ENCODE measurements around the gene MAX.
"Not testable (repeated sequence)": the region's sequence is repeated elsewhere in the genome, so short reads cannot be mapped to it uniquely, and the experiment has no call there.

The MAX gene

GRCh38 chr14:65035049-65035448, 67.3 kb downstream of the MAX start:
- peaks cover 5% of the 10 kb centered on the region for H3K4me1 ChIP-seq (ENCODE audit: control insufficient read depth, insufficient read depth, low read length, poor library complexity, severe bottlenecking)
- no peak overlapping the region for H3K27ac ChIP-seq (ENCODE audit: low read depth, low read length, severe bottlenecking)
- H3K9me3 ChIP-seq (ENCODE audit: control insufficient read depth, low read length) = no peaks in the 10 kb centered on the region
- 92 to 100% methylated on average over 2 to 3 of the region's 4 CpGs for WGBS, 2 experiments (ENCODE audit: insufficient coverage in 2 of 2)
- H3K36me3 ChIP-seq (ENCODE audit: control insufficient read depth, insufficient read depth, low read length) = peaks cover 26% of the 10 kb centered on the region
- H3K4me3 ChIP-seq (ENCODE audit: extremely low read depth, insufficient read depth, low read length, poor library complexity, severe bottlenecking) = no peak overlapping the region

GRCh38 chr14:65034021-65034420, 68.3 kb downstream of the MAX start:
- 94 to 100% methylated on average over 2 to 3 of the region's 4 CpGs for WGBS, 2 experiments (ENCODE audit: insufficient coverage in 2 of 2)
- no peak overlapping the region for H3K4me3 ChIP-seq (ENCODE audit: extremely low read depth, insufficient read depth, low read length, poor library complexity, severe bottlenecking)
- peaks cover 4% of the 10 kb centered on the region for H3K4me1 ChIP-seq (ENCODE audit: control insufficient read depth, insufficient read depth, low read length, poor library complexity, severe bottlenecking)
- H3K36me3 ChIP-seq (ENCODE audit: control insufficient read depth, insufficient read depth, low read length) = peaks cover 33% of the 10 kb centered on the region
- no peaks in the 10 kb centered on the region for H3K9me3 ChIP-seq (ENCODE audit: control insufficient read depth, low read length)
- no peak overlapping the region for H3K27ac ChIP-seq (ENCODE audit: low read depth, low read length, severe bottlenecking)

GRCh38 chr14:65033181-65033580, 69.1 kb downstream of the MAX start:
- no peak overlapping the region for H3K27ac ChIP-seq (ENCODE audit: low read depth, low read length, severe bottlenecking)
- H3K36me3 ChIP-seq (ENCODE audit: control insufficient read depth, insufficient read depth, low read length) = peaks cover 33% of the 10 kb centered on the region
- no peaks in the 10 kb centered on the region for H3K9me3 ChIP-seq (ENCODE audit: control insufficient read depth, low read length)
- no CpG with 5 or more reads among the region's 3 CpGs for WGBS, 2 experiments (ENCODE audit: insufficient coverage in 2 of 2)
- H3K4me1 ChIP-seq (ENCODE audit: control insufficient read depth, insufficient read depth, low read length, poor library complexity, severe bottlenecking) = no peaks in the 10 kb centered on the region
- no peak overlapping the region for H3K4me3 ChIP-seq (ENCODE audit: extremely low read depth, insufficient read depth, low read length, poor library complexity, severe bottlenecking)

- Histone ChIP-seq H3K4me1 (ENCODE audit: control insufficient read depth, insufficient read depth, low read length, poor library complexity, severe bottlenecking) (no peaks in the 10 kb centered on the region), H3K4me3 (ENCODE audit: extremely low read depth, insufficient read depth, low read length, poor library complexity, severe bottlenecking) (no peak overlapping the region), H3K27ac (ENCODE audit: low read depth, low read length, severe bottlenecking) (no peak overlapping the region), H3K9me3 (ENCODE audit: control insufficient read depth, low read length) (no peaks in the 10 kb centered on the region), H3K36me3 (ENCODE audit: control insufficient read depth, insufficient read depth, low read length) (peaks cover 38% of the 10 kb centered on the region)
- 96 to 98% methylated on average over 10 to 11 of the region's 11 CpGs for WGBS, 2 experiments (ENCODE audit: insufficient coverage in 2 of 2)
Measured at GRCh38 chr14:65032319-65032718, 70.0 kb downstream of the MAX start.

GRCh38 chr14:65031321-65031720, 71.0 kb downstream of the MAX start:
- H3K36me3 ChIP-seq (ENCODE audit: control insufficient read depth, insufficient read depth, low read length) = peaks cover 41% of the 10 kb centered on the region
- H3K4me3 ChIP-seq (ENCODE audit: extremely low read depth, insufficient read depth, low read length, poor library complexity, severe bottlenecking); H3K27ac ChIP-seq (ENCODE audit: low read depth, low read length, severe bottlenecking); H3K9me3 ChIP-seq (ENCODE audit: control insufficient read depth, low read length); H3K4me1 ChIP-seq (ENCODE audit: control insufficient read depth, insufficient read depth, low read length, poor library complexity, severe bottlenecking): not testable (repeated sequence)
- 89 to 95% methylated on average over 10 of the region's 10 CpGs for WGBS, 2 experiments (ENCODE audit: insufficient coverage in 2 of 2)

GRCh38 chr14:65028937-65029336, 73.4 kb downstream of the MAX start:
- Histone ChIP-seq H3K36me3 (ENCODE audit: control insufficient read depth, insufficient read depth, low read length) (peaks cover 31% of the 10 kb centered on the region), H3K4me3 (ENCODE audit: extremely low read depth, insufficient read depth, low read length, poor library complexity, severe bottlenecking) (no peak overlapping the region), H3K27ac (ENCODE audit: low read depth, low read length, severe bottlenecking) (no peak overlapping the region), H3K9me3 (ENCODE audit: control insufficient read depth, low read length) (no peaks in the 10 kb centered on the region), H3K4me1 (ENCODE audit: control insufficient read depth, insufficient read depth, low read length, poor library complexity, severe bottlenecking) (no peaks in the 10 kb centered on the region)
- WGBS, 2 experiments (ENCODE audit: insufficient coverage in 2 of 2) = 100% methylated on average over 2 of the region's 3 CpGs; no CpG with 5 or more reads in 1 of the 2 experiments

GRCh38 chr14:65027127-65027799, 75.1 kb downstream of the MAX start:
- Histone ChIP-seq H3K36me3 (ENCODE audit: control insufficient read depth, insufficient read depth, low read length) (peaks cover 24% of the 10 kb centered on the region), H3K9me3 (ENCODE audit: control insufficient read depth, low read length) (no peaks in the 10 kb centered on the region), H3K4me3 (ENCODE audit: extremely low read depth, insufficient read depth, low read length, poor library complexity, severe bottlenecking) (no peak overlapping the region), H3K27ac (ENCODE audit: low read depth, low read length, severe bottlenecking) (no peak overlapping the region), H3K4me1 (ENCODE audit: control insufficient read depth, insufficient read depth, low read length, poor library complexity, severe bottlenecking) (no peaks in the 10 kb centered on the region)
- WGBS, 2 experiments (ENCODE audit: insufficient coverage in 2 of 2) = 95 to 96% methylated on average over 5 to 7 of the region's 11 CpGs

- WGBS, 2 experiments (ENCODE audit: insufficient coverage in 2 of 2) = 88 to 90% methylated on average over 3 to 5 of the region's 9 CpGs
- Histone ChIP-seq H3K4me3 (ENCODE audit: extremely low read depth, insufficient read depth, low read length, poor library complexity, severe bottlenecking) (no peak overlapping the region), H3K27ac (ENCODE audit: low read depth, low read length, severe bottlenecking) (no peak overlapping the region), H3K36me3 (ENCODE audit: control insufficient read depth, insufficient read depth, low read length) (peaks cover 21% of the 10 kb centered on the region), H3K9me3 (ENCODE audit: control insufficient read depth, low read length) (no peaks in the 10 kb centered on the region), H3K4me1 (ENCODE audit: control insufficient read depth, insufficient read depth, low read length, poor library complexity, severe bottlenecking) (no peaks in the 10 kb centered on the region)
Measured at GRCh38 chr14:65026526-65026925, 75.8 kb downstream of the MAX start.

GRCh38 chr14:65025818-65026217, 76.5 kb downstream of the MAX start:
- H3K4me1 ChIP-seq (ENCODE audit: control insufficient read depth, insufficient read depth, low read length, poor library complexity, severe bottlenecking) = no peaks in the 10 kb centered on the region
- H3K4me3 ChIP-seq (ENCODE audit: extremely low read depth, insufficient read depth, low read length, poor library complexity, severe bottlenecking) = no peak overlapping the region
- H3K9me3 ChIP-seq (ENCODE audit: control insufficient read depth, low read length) = no peaks in the 10 kb centered on the region
- peaks cover 20% of the 10 kb centered on the region for H3K36me3 ChIP-seq (ENCODE audit: control insufficient read depth, insufficient read depth, low read length)
- WGBS, 2 experiments (ENCODE audit: insufficient coverage in 2 of 2) = 95 to 96% methylated on average over 5 to 6 of the region's 6 CpGs
- no peak overlapping the region for H3K27ac ChIP-seq (ENCODE audit: low read depth, low read length, severe bottlenecking)
